ENCODE measurements around the gene NRXN3. TPM values are rescaled to one million over a fixed set of nuclear protein-coding genes. Genes with fewer than 3 reads are reported as not detected.

Gene NRXN3
- total and polyA plus RNA-seq, 2 experiments from 2014 or later = 0.69 to 1.5 TPM

DNA sequence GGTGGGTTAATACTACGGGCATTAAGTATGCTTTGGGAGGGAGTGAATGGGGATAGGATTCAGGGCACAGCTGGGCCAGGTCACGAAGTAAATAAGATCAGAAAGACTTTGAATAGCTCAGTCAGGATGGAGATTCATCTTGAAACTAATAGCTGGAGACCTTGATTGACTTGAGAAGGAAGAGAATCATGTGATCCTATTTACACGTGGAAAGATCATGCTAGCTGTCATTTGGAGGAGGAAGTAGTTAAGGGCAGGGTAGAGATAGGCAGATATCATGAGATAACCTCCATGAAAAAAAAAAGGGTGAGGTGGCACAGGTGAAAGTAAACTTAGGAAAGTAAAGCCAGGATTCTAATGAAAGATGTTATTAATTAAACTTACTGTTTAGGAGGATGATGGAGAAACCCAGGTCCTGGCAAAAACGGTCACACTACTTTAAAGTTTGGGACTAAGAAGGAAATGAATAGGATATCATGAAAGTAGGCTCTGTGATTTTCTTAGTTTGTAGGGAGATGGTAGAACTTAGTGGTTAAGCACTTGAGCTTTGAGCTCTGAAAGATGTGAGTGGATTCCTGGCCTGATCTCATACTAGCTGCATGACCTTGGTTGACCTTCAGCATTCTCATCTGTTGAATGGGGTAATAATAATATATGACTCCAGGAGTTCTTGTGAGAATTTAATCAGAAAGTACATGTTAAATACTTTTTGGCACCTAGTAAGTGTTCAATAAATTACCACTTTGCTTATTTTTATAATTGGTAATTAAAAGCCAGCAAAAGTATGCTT lies 439.0 kb downstream of the NRXN3 start:
- no peaks in the 10 kb centered on the region for H3K9me3 ChIP-seq (ENCODE audit: low read depth)
- no peaks in the 10 kb centered on the region for H3K36me3 ChIP-seq
- H3K27ac ChIP-seq = no peak overlapping the region
- no peak for TF ChIP-seq CTCF (IDR thresholded peaks at IDR 0.05; ENCODE audit: low read depth, low read length)
- no peak for DNase-seq (ENCODE audit: low read depth in 1 of 2, low spot score in 1 of 2)
- no peaks in the 10 kb centered on the region for H3K4me1 ChIP-seq (ENCODE audit: low read depth)
- H3K27me3 ChIP-seq = no peaks in the 10 kb centered on the region
- H3K4me3 ChIP-seq = no peak overlapping the region

DNA sequence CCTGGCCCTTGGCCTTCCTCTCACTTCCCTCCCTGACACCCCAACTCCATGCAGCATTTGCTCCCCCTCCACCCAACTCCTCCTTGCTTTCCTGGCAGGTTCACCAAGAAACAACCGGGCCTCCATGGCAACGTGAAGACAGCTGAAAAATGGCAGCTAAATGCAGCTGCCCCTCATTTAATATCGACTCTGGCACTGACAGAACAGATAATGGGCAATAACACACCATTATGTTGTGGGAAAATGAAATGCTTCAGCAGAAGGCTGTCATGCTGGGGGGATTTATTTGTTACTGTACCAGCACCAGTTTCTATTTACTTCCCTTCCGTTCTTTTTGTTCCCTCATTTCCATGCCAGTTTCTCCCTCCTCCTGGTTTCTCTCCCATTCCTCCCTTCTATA lies 440.8 kb downstream of the NRXN3 start:
- Histone ChIP-seq H3K27me3 (no peaks in the 10 kb centered on the region), H3K4me1 (ENCODE audit: low read depth) (no peaks in the 10 kb centered on the region), H3K9me3 (ENCODE audit: low read depth) (no peaks in the 10 kb centered on the region), H3K27ac (no peak overlapping the region), H3K4me3 (no peak overlapping the region), H3K36me3 (no peaks in the 10 kb centered on the region)
- DNase-seq (ENCODE audit: low read depth in 1 of 2, low spot score in 1 of 2) = no peak
- no peak for TF ChIP-seq CTCF (IDR thresholded peaks at IDR 0.05; ENCODE audit: low read depth, low read length)

- no peak for TF ChIP-seq CTCF (IDR thresholded peaks at IDR 0.05; ENCODE audit: low read depth, low read length)
- no peaks in the 10 kb centered on the region for H3K27me3 ChIP-seq
- no peaks in the 10 kb centered on the region for H3K36me3 ChIP-seq
- no peaks in the 10 kb centered on the region for H3K4me1 ChIP-seq (ENCODE audit: low read depth)
- H3K27ac ChIP-seq = no peak overlapping the region
- H3K4me3 ChIP-seq = no peak overlapping the region
- H3K9me3 ChIP-seq (ENCODE audit: low read depth) = no peaks in the 10 kb centered on the region
- no peak for DNase-seq (ENCODE audit: low read depth in 1 of 2, low spot score in 1 of 2)
Measured at GRCh38 chr14:78611796-78612571, 441.8 kb downstream of the NRXN3 start.

DNA sequence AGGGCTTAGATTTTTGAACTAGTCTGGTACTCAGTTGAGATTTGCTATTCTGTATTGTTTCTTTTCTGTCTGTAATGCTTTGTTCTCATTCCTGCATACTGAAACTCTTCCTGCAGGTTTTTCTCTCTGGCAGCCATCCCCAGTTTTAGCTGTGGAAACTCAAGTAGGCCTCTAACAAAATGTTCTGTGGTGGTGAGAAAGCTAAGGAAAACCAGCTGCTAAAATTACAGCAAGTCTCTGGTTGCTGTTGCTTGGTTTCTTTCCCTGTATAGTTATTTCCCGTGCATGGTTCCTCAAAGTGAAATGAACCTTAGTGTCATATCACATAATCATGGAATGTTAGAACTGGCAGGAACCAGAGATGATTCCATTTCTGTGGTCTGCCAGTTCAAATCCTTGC lies 442.5 kb downstream of the NRXN3 start:
- H3K9me3 ChIP-seq (ENCODE audit: low read depth) = no peaks in the 10 kb centered on the region
- no peak overlapping the region for H3K4me3 ChIP-seq
- no peaks in the 10 kb centered on the region for H3K4me1 ChIP-seq (ENCODE audit: low read depth)
- H3K36me3 ChIP-seq = no peaks in the 10 kb centered on the region
- no peak for TF ChIP-seq CTCF (IDR thresholded peaks at IDR 0.05; ENCODE audit: low read depth, low read length)
- DNase-seq (ENCODE audit: low read depth in 1 of 2, low spot score in 1 of 2) = no peak
- H3K27ac ChIP-seq = no peak overlapping the region
- H3K27me3 ChIP-seq = no peaks in the 10 kb centered on the region

DNA sequence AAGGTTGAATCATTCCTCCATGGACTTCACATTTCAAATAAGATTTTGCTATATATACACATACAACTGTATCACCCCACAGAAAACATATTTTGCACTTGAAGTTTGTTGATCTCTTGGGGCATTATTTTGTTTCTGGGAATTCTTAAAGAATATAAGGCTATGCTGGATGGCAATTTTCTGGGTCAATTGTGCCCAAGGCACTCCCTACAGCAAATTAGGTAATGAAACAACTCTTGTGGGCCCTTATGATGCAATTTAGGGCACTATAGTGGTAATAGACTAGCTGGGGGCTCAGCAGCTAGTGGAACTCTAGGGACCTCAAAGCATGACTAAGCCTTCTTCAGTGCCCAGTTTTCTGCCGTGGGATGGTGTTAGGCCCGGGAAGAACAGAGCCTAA lies 444.4 kb downstream of the NRXN3 start:
- Histone ChIP-seq H3K27ac (no peak overlapping the region), H3K4me1 (ENCODE audit: low read depth) (no peaks in the 10 kb centered on the region), H3K36me3 (no peaks in the 10 kb centered on the region), H3K27me3 (no peaks in the 10 kb centered on the region), H3K4me3 (no peak overlapping the region), H3K9me3 (ENCODE audit: low read depth) (no peaks in the 10 kb centered on the region)
- no peak for TF ChIP-seq CTCF (IDR thresholded peaks at IDR 0.05; ENCODE audit: low read depth, low read length)
- DNase-seq (ENCODE audit: low read depth in 1 of 2, low spot score in 1 of 2) = no peak

All from cardiac muscle cell (in vitro differentiated cells and primary cell).